OCI-LY7 (cell line): Measurements from ENCODE around the gene RBBP5. TPM values are rescaled to one million over a fixed set of nuclear protein-coding genes. Genes with fewer than 3 reads are reported as not detected.

ENCODE experiments used
- BruUV-seq: library from RNA; stranded (reverse); fragments of 400-500 nt; replicated peaks from 2 replicates; lab custom pipeline; 2021; lab: Mats Ljungman, UMichigan
- CTCF ChIA-PET: fragments of 300-600 bp; sonication (Branson Sonifier 250); formaldehyde crosslinking; loops from one replicate; lab custom pipeline; 2022; ENCODE audit warnings: antibody characterized with exemption; ENCODE audit not compliant: unreplicated experiment; lab: Charles Lee
- POLR2A ChIA-PET: fragments of 300-600 bp; sonication (Branson Sonifier 250); formaldehyde crosslinking; loops from one replicate; lab custom pipeline; 2022; ENCODE audit warnings: antibody characterized with exemption; lab: Charles Lee
- DNase-seq: peaks from one replicate; pipeline ENCODE4 v3.0.0-alpha.2; 2015; ENCODE audit warnings: low spot score
- H2AFZ ChIP-seq: fragments of 200-600 bp; sonication (generic), shearing (Covaris generic); 2 replicates; pipeline ENCODE4 v1.6.1; 2014; ENCODE audit warnings: mild to moderate bottlenecking, antibody characterized with exemption, low read length, moderate library complexity
- H3K27ac ChIP-seq: fragments of 200-600 bp; sonication (generic); 2 replicates; pipeline ENCODE4 v1.5.1; 2014; ENCODE audit warnings: mixed run types, low read depth, mild to moderate bottlenecking, moderate library complexity, low read length, inconsistent platforms; ENCODE audit not compliant: poor library complexity, severe bottlenecking
- H3K36me3 ChIP-seq: fragments of 200-600 bp; sonication (generic); 2 replicates; pipeline ENCODE4 v1.6.1; 2014; ENCODE audit warnings: mild to moderate bottlenecking, antibody characterized with exemption, low read length, moderate library complexity, mixed read lengths; ENCODE audit not compliant: insufficient read depth
- H3K4me1 ChIP-seq: fragments of 200-600 bp; sonication (generic); 2 replicates; pipeline ENCODE4 v1.5.1; 2014; ENCODE audit warnings: mild to moderate bottlenecking, low read length; ENCODE audit not compliant: insufficient read depth, poor library complexity, severe bottlenecking
- H3K4me2 ChIP-seq: fragments of 200-600 bp; sonication (generic); 2 replicates; pipeline ENCODE4 v1.6.1; 2014; ENCODE audit warnings: mild to moderate bottlenecking, low read length
- H3K4me3 ChIP-seq: fragments of 200-600 bp; sonication (generic); 2 replicates; pipeline ENCODE4 v1.5.1; 2014; ENCODE audit warnings: mild to moderate bottlenecking, low read depth, low read length; ENCODE audit not compliant: poor library complexity, severe bottlenecking
- H3K79me2 ChIP-seq: fragments of 200-600 bp; sonication (generic); 2 replicates; pipeline ENCODE4 v1.6.1; 2016; ENCODE audit warnings: low read depth, mild to moderate bottlenecking, low read length, moderate library complexity, mixed read lengths; ENCODE audit not compliant: insufficient read depth
- H3K9me2 ChIP-seq: fragments of 200-600 bp; sonication (generic); 2 replicates; pipeline ENCODE4 v1.6.1; 2016; ENCODE audit warnings: mild to moderate bottlenecking, low read length, mixed read lengths; ENCODE audit not compliant: insufficient read depth
- H3K9me3 ChIP-seq: fragments of 200-600 bp; sonication (generic); 2 replicates; pipeline ENCODE4 v1.6.1; 2014; ENCODE audit warnings: mild to moderate bottlenecking, mixed run types, low read length, mixed read lengths
- H4K20me1 ChIP-seq: fragments of 200-600 bp; sonication (generic); 2 replicates; pipeline ENCODE4 v1.6.1; 2014; ENCODE audit warnings: mild to moderate bottlenecking, antibody characterized with exemption, low read length, moderate library complexity, mixed read lengths; ENCODE audit not compliant: insufficient read depth
- EZH2phosphoT487 ChIP-seq: fragments of 200-600 bp; sonication (generic); IDR thresholded peaks from 2 replicates; pipeline ENCODE4 v1.6.1; 2018; ENCODE audit warnings: low read depth, borderline replicate concordance, mild to moderate bottlenecking, mixed run types, antibody characterized with exemption, low read length, moderate library complexity, mixed read lengths
- intact Hi-C: fragments of 100-400 bp; cut with micrococcal nuclease; formaldehyde crosslinking; loops from one replicate; pipeline ENCODE4 v1.10.0; 2022; ENCODE audit not compliant: unreplicated experiment
- total RNA-seq, 2 experiments: library from RNA; depleted of rRNA in 1 of 2; stranded (reverse); fragments of >200 nt in 1 of 2; shearing (Covaris generic) in 1 of 2; gene quantifications; 2 replicates each; pipeline ENCODE4 v1.2.3, GENCODE V29; 2014 to 2022
- TF ChIP-seq, protein P1 (sequence below): fragments of 200-600 bp; sonication (generic); conservative IDR thresholded peaks from 2 replicates; pipeline ENCODE4 v1.5.1; 2014; ENCODE audit warnings: mild to moderate bottlenecking, antibody characterized with exemption, low read length, moderate library complexity, mixed read lengths

RBBP5 gene
- total RNA-seq, 2 experiments from 2014 or later = 11.9 to 17.4 TPM

DNA sequence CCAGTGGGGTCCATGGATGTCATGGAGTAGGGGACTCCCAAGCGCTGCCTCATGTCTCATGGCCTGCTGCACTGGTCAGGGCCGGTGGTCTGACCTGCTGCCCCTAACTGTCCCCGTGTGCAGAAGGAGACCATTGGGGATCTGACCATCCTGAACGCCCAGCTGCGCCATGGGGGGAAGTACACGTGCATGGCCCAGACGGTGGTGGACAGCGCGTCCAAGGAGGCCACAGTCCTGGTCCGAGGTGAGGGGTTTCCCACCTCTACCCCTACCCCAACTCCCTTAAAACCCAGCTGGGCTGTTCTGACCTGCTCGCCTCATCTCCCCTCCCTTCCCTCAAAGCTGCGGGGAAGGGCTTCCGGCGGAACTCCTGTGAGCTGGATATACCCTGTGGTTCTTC is 56.1 kb downstream of the RBBP5 start:
- Histone ChIP-seq H3K36me3 (no peaks in the 10 kb centered on the region), H3K79me2 (no peaks in the 10 kb centered on the region), H3K9me3 (no peaks in the 10 kb centered on the region), H3K9me2 (no peaks in the 10 kb centered on the region), H3K4me3 (no peak overlapping the region), H4K20me1 (no peaks in the 10 kb centered on the region), H3K4me1 (no peaks in the 10 kb centered on the region), H2AFZ (no peak overlapping the region), H3K27ac (no peak overlapping the region), H3K4me2 (no peak overlapping the region)
- TF ChIP-seq, protein P1, sequence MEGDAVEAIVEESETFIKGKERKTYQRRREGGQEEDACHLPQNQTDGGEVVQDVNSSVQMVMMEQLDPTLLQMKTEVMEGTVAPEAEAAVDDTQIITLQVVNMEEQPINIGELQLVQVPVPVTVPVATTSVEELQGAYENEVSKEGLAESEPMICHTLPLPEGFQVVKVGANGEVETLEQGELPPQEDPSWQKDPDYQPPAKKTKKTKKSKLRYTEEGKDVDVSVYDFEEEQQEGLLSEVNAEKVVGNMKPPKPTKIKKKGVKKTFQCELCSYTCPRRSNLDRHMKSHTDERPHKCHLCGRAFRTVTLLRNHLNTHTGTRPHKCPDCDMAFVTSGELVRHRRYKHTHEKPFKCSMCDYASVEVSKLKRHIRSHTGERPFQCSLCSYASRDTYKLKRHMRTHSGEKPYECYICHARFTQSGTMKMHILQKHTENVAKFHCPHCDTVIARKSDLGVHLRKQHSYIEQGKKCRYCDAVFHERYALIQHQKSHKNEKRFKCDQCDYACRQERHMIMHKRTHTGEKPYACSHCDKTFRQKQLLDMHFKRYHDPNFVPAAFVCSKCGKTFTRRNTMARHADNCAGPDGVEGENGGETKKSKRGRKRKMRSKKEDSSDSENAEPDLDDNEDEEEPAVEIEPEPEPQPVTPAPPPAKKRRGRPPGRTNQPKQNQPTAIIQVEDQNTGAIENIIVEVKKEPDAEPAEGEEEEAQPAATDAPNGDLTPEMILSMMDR = no peak
- no peak for TF ChIP-seq EZH2phosphoT487
- CTCF ChIA-PET = no interaction called here
- BruUV-seq = no TSS peak
- POLR2A ChIA-PET = no interaction called here
- no peak for DNase-seq
- intact Hi-C loops = loop anchor here (10.0 kb wide), 1 partner anchor 189 kb away; no protein-coding TSS in a partner anchor

DNA sequence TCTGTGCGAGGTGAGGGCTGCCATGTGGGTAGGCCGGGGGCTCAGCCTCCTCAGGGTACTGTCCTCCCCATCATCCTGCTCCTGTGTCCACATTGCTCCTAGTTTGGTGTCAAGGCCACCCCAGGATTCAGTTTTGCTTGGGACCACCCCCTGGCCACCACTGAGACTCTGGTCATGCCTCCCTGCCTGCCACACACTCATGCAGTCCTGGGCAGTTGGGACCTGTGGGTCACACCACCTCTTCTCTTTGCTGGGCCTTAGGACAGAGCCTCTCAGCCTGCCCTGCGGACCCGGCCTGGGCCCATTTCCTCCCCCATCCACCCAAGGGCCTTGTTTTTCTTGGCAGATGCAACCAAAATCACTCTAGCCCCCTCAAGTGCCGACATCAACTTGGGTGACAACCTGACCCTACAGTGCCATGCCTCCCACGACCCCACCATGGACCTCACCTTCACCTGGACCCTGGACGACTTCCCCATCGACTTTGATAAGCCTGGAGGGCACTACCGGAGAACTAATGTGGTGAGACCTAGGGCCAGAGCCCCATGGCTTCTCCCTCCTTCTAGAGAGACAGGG is 56.9 kb downstream of the RBBP5 start:
- H3K9me2 ChIP-seq = no peaks in the 10 kb centered on the region
- TF ChIP-seq, protein P1 = no peak
- TF ChIP-seq EZH2phosphoT487 = no peak
- intact Hi-C loops = loop anchor here (10.0 kb wide), 1 partner anchor 190 kb away; no protein-coding TSS in a partner anchor
- H3K9me3 ChIP-seq = no peaks in the 10 kb centered on the region
- no peak for DNase-seq
- no peaks in the 10 kb centered on the region for H4K20me1 ChIP-seq
- BruUV-seq = no TSS peak
- ChIA-PET CTCF (no interaction called here), POLR2A (no interaction called here)
- no peaks in the 10 kb centered on the region for H3K79me2 ChIP-seq
- no peak overlapping the region for H3K4me3 ChIP-seq
- no peaks in the 10 kb centered on the region for H3K4me1 ChIP-seq
- no peak overlapping the region for H3K27ac ChIP-seq
- no peak overlapping the region for H3K4me2 ChIP-seq
- H3K36me3 ChIP-seq = no peaks in the 10 kb centered on the region
- no peak overlapping the region for H2AFZ ChIP-seq

DNA sequence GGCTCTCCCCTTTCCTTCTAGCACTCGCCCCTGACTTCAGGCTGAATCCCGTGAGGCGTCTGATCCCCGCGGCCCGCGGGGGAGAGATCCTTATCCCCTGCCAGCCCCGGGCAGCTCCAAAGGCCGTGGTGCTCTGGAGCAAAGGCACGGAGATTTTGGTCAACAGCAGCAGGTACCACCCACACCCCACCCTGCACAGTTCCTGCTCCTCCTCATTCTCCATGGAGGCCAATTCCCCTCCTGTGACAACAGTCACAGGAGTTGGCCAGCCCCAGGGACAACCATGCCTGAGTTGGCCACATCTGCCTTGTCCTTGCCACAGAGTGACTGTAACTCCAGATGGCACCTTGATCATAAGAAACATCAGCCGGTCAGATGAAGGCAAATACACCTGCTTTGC is 57.5 kb downstream of the RBBP5 start:
- CTCF ChIA-PET = no interaction called here
- no peaks in the 10 kb centered on the region for H3K4me1 ChIP-seq
- H3K4me3 ChIP-seq = no peak overlapping the region
- H3K9me3 ChIP-seq = no peaks in the 10 kb centered on the region
- DNase-seq = no peak
- POLR2A ChIA-PET = interaction anchor here (0.6 to 1.8 kb wide), 2 partner anchors 10 to 496 kb away, joined by 3 to 4 read pairs; no protein-coding TSS in a partner anchor
- H3K4me2 ChIP-seq = no peak overlapping the region
- H3K36me3 ChIP-seq = no peaks in the 10 kb centered on the region
- H2AFZ ChIP-seq = no peak overlapping the region
- intact Hi-C loops = loop anchor here (10.0 kb wide), 1 partner anchor 190 kb away; no protein-coding TSS in a partner anchor
- BruUV-seq = no TSS peak
- H4K20me1 ChIP-seq = no peaks in the 10 kb centered on the region; the same call in 1 of the 2 replicates
- H3K27ac ChIP-seq = no peak overlapping the region
- no peak for TF ChIP-seq EZH2phosphoT487
- TF ChIP-seq, protein P1 = no peak
- no peaks in the 10 kb centered on the region for H3K79me2 ChIP-seq
- H3K9me2 ChIP-seq = no peaks in the 10 kb centered on the region
